Mesendoderm (in vitro differentiated cells): Measurements from ENCODE around the gene PPP2R3A. TPM values are rescaled to one million over a fixed set of nuclear protein-coding genes. Genes with fewer than 3 reads are reported as not detected.
A peak's percentile ranks its signal among the peaks of the same experiment; 100 is the strongest.

Experiments
- DNase-seq: peaks from one replicate; pipeline ENCODE4 v3.0.0; 2013
- H2AK5ac ChIP-seq: 2 replicates; pipeline ENCODE4 v1.6.1; 2013; ENCODE audit warnings: low read length, inconsistent platforms
- H2BK120ac ChIP-seq: 2 replicates; pipeline ENCODE4 v1.6.1; 2013; ENCODE audit warnings: low read depth, mild to moderate bottlenecking, low read length, moderate library complexity, mixed read lengths
- H2BK15ac ChIP-seq: replicated peaks from 2 replicates; pipeline ENCODE4 v1.6.1; 2013; ENCODE audit warnings: low read depth, mild to moderate bottlenecking, moderate library complexity
- H2BK5ac ChIP-seq: 2 replicates; pipeline ENCODE4 v1.6.1; 2013; ENCODE audit warnings: low read length, inconsistent platforms
- H3K18ac ChIP-seq: 2 replicates; pipeline ENCODE4 v1.6.1; 2013; ENCODE audit warnings: mild to moderate bottlenecking, low read length, mixed read lengths
- H3K23ac ChIP-seq: one replicate; pipeline ENCODE4 v1.6.1; 2013; ENCODE audit warnings: low read length
- H3K27ac ChIP-seq: 2 replicates; pipeline ENCODE4 v1.5.1; 2013; ENCODE audit warnings: low read depth, mild to moderate bottlenecking, inconsistent platforms, low read length, moderate library complexity
- H3K27me3 ChIP-seq: 2 replicates; pipeline ENCODE4 v1.6.1; 2013; ENCODE audit warnings: low read length, control low read depth, mild to moderate bottlenecking, inconsistent platforms; ENCODE audit not compliant: insufficient read depth, poor library complexity
- H3K36me3 ChIP-seq: 2 replicates; pipeline ENCODE4 v1.6.1; 2013; ENCODE audit warnings: low read length, inconsistent platforms; ENCODE audit not compliant: control insufficient read depth, insufficient read depth
- H3K4ac ChIP-seq: one replicate; pipeline ENCODE4 v1.6.1; 2013; ENCODE audit warnings: low read depth, mild to moderate bottlenecking, low read length, moderate library complexity
- H3K4me1 ChIP-seq: 2 replicates; pipeline ENCODE4 v1.6.1; 2013; ENCODE audit warnings: low read depth, low read length, inconsistent platforms; ENCODE audit not compliant: control insufficient read depth
- H3K4me2 ChIP-seq: 2 replicates; pipeline ENCODE4 v1.6.1; 2013; ENCODE audit warnings: low read length
- H3K4me3 ChIP-seq: 2 replicates; pipeline ENCODE4 v1.5.1; 2013; ENCODE audit warnings: mild to moderate bottlenecking, low read length
- H3K56ac ChIP-seq: one replicate; pipeline ENCODE4 v1.6.1; 2013; ENCODE audit warnings: low read length
- H3K79me1 ChIP-seq: 2 replicates; pipeline ENCODE4 v1.6.1; 2013; ENCODE audit warnings: low read length, inconsistent platforms
- H3K79me2 ChIP-seq: 2 replicates; pipeline ENCODE4 v1.6.1; 2013; ENCODE audit warnings: mild to moderate bottlenecking, low read length; ENCODE audit not compliant: control insufficient read depth, insufficient read depth
- H3K9ac ChIP-seq: 2 replicates; pipeline ENCODE4 v1.6.1; 2013; ENCODE audit warnings: low read length, inconsistent platforms
- H4K5ac ChIP-seq: one replicate; pipeline ENCODE4 v1.6.1; 2013; ENCODE audit warnings: low read length
- H4K8ac ChIP-seq: one replicate; pipeline ENCODE4 v1.6.1; 2013; ENCODE audit warnings: low read depth, mild to moderate bottlenecking, control low read depth, low read length, moderate library complexity
- WGBS: extraction: QIAGEN DNeasy Blood & Tissue Kit; methylation state at CpG from one replicate; pipeline ENCODE4 v1.1.7; 2013; ENCODE audit warnings: low lambda C conversion rate, missing lambda C conversion rate; ENCODE audit not compliant: insufficient coverage; ENCODE audit errors: extremely low coverage; 5-methylcytosine and 5-hydroxymethylcytosine counted together
- polyA plus RNA-seq, 2 experiments: library from polyadenylated mRNA; stranded (reverse); fragments of 200-250 nt; gene quantifications; one replicate each; pipeline ENCODE4 v1.2.3, GENCODE V29; 2013

The PPP2R3A gene, protein sequence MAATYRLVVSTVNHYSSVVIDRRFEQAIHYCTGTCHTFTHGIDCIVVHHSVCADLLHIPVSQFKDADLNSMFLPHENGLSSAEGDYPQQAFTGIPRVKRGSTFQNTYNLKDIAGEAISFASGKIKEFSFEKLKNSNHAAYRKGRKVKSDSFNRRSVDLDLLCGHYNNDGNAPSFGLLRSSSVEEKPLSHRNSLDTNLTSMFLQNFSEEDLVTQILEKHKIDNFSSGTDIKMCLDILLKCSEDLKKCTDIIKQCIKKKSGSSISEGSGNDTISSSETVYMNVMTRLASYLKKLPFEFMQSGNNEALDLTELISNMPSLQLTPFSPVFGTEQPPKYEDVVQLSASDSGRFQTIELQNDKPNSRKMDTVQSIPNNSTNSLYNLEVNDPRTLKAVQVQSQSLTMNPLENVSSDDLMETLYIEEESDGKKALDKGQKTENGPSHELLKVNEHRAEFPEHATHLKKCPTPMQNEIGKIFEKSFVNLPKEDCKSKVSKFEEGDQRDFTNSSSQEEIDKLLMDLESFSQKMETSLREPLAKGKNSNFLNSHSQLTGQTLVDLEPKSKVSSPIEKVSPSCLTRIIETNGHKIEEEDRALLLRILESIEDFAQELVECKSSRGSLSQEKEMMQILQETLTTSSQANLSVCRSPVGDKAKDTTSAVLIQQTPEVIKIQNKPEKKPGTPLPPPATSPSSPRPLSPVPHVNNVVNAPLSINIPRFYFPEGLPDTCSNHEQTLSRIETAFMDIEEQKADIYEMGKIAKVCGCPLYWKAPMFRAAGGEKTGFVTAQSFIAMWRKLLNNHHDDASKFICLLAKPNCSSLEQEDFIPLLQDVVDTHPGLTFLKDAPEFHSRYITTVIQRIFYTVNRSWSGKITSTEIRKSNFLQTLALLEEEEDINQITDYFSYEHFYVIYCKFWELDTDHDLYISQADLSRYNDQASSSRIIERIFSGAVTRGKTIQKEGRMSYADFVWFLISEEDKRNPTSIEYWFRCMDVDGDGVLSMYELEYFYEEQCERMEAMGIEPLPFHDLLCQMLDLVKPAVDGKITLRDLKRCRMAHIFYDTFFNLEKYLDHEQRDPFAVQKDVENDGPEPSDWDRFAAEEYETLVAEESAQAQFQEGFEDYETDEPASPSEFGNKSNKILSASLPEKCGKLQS (N-terminal part only)
- 6.2 TPM for polyA plus RNA-seq (2013, experiment 1 of 2)
- polyA plus RNA-seq (2013, experiment 2 of 2): 6.1 TPM

DNA sequence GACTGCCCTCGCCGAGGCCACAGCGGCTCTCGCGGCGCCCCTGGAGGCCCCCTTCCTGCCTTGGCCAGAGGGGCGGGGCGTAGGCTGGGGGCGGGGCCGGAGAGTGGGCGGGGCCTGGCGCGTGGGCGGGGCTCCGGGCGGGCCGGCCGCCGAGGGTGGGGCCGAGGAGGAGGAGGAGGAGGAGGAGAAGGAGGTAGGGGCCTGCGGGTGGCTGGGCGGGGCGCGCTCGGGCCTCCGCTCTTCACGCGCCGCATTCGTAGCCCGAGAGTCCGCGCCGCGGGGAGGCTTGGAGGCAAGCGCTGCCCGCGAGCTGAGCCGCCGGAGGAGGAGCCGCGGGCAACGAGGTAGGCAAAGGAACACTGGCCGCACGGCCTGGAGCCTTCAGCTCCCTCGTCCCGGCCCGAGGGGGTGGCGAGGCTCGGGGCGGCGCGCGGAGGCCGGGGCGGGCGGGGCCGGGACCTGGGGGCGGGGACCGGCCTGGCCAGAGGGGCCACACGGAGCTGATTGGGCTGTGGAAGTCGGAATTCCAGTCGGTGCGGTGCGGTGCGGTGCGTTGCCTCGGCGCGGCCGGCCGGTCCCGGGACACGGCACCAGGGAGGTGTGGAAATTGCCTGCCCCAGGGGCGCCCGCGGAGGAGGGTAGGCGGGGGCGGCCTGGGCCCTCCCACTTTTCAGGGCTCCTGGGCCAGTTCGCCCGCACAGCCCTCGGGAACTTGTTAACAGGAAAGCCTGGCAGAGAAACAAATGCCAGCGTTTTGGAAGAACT is at the start of gene PPP2R3A:
Gene PPP2R3A, plus strand, starts transcription at position 223 of the 765 bp plus-strand sequence. CDS start 35,771 bp downstream, outside the sequence.
- no peak within 1 kb of the TSS for H2BK120ac ChIP-seq
- no peak within 1 kb of the TSS for H2AK5ac ChIP-seq
- H3K79me2 ChIP-seq: no peaks in the 10 kb centered on the region
- H3K4ac ChIP-seq: no peak within 1 kb of the TSS
- DNase-seq: peak; percentile 95
- no peak within 1 kb of the TSS for H4K5ac ChIP-seq
- peak within 1 kb of the TSS; percentile 95 for H3K18ac ChIP-seq
- H4K8ac ChIP-seq: no peak within 1 kb of the TSS
- H3K4me2 ChIP-seq: peak within 1 kb of the TSS; percentile 20
- H3K4me3 ChIP-seq: peak within 1 kb of the TSS; percentile 78
- no peak within 1 kb of the TSS for H2BK15ac ChIP-seq
- no peaks in the 10 kb centered on the region for H3K27me3 ChIP-seq
- no peaks in the 10 kb centered on the region for H3K36me3 ChIP-seq
- H3K56ac ChIP-seq: peak within 1 kb of the TSS; percentile 81
- H3K9ac ChIP-seq: peak within 1 kb of the TSS; percentile 80
- no peak within 1 kb of the TSS for H2BK5ac ChIP-seq
- peak within 1 kb of the TSS; percentile 87 for H3K27ac ChIP-seq
- WGBS: no CpG with 5 or more reads among the region's 83 CpGs
- H3K23ac ChIP-seq: no peak within 1 kb of the TSS
- H3K79me1 ChIP-seq: peaks cover 5% of the 10 kb centered on the region
- peaks cover 5% of the 10 kb centered on the region for H3K4me1 ChIP-seq

DNA sequence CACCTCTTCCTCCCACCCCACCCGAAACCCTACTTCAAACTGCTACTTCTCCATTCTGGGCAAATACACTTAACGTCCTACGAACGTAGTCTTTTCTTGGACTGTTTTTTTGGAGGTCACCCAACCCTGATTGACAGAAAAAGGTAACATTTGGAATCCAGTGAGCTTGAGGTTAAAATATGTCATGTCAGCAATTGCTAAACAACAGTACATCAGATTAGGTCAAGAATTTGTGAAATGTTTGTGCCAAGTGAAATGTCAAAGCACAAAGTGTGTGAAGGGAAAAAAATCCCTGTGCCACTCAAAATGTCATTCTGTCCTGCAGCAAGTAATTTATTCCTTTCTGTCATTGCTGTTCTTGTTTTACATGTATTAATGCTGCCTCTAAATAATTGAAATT is 49.2 kb upstream of the PPP2R3A start:
- no peak overlapping the region for H2BK15ac ChIP-seq
- H3K4me3 ChIP-seq: no peak overlapping the region
- no peak overlapping the region for H2AK5ac ChIP-seq
- H3K56ac ChIP-seq: no peak overlapping the region
- no peak overlapping the region for H3K23ac ChIP-seq
- no peaks in the 10 kb centered on the region for H3K4me1 ChIP-seq
- no peak overlapping the region for H4K5ac ChIP-seq
- no peaks in the 10 kb centered on the region for H3K79me1 ChIP-seq
- H2BK120ac ChIP-seq: no peak overlapping the region
- H4K8ac ChIP-seq: no peak overlapping the region
- H3K18ac ChIP-seq: no peak overlapping the region
- H3K4ac ChIP-seq: no peak overlapping the region
- no peaks in the 10 kb centered on the region for H3K36me3 ChIP-seq
- DNase-seq: no peak
- no peak overlapping the region for H2BK5ac ChIP-seq
- H3K9ac ChIP-seq: no peak overlapping the region
- H3K27me3 ChIP-seq: no peaks in the 10 kb centered on the region
- no peak overlapping the region for H3K27ac ChIP-seq
- H3K4me2 ChIP-seq: no peak overlapping the region
- no CpG with 5 or more reads among the region's 4 CpGs for WGBS
- H3K79me2 ChIP-seq: no peaks in the 10 kb centered on the region

DNA sequence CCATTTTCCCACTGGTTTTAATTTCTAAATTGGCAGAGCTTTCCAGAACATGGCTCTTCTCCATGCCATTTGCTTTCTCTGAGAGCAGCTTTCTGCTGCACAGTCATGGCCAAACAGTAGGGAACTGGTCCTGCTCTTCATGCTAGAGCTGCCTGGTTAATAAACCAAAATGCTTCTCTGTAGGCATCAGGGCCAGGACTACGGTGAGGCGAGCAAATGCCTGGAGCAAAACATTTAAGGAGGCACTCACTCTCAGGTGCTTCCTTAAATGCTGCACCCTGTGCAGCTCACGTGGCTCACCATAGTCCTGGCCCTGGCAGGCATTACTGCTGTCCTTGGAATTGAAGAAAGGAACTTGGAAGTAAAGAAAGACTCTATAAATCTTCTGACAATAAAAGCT is 48.5 kb upstream of the PPP2R3A start:
- Histone ChIP-seq H3K9ac (no peak overlapping the region), H3K4me2 (no peak overlapping the region), H3K36me3 (no peaks in the 10 kb centered on the region), H3K18ac (no peak overlapping the region), H2BK15ac (no peak overlapping the region), H4K8ac (no peak overlapping the region), H2BK5ac (no peak overlapping the region), H3K79me2 (no peaks in the 10 kb centered on the region), H3K27ac (no peak overlapping the region), H2BK120ac (no peak overlapping the region), H3K4me3 (no peak overlapping the region), H3K4ac (no peak overlapping the region), H3K4me1 (no peaks in the 10 kb centered on the region), H3K56ac (no peak overlapping the region), H3K27me3 (no peaks in the 10 kb centered on the region), H2AK5ac (no peak overlapping the region), H3K79me1 (no peaks in the 10 kb centered on the region), H4K5ac (no peak overlapping the region), H3K23ac (no peak overlapping the region)
- WGBS: no CpG with 5 or more reads among the region's 3 CpGs
- no peak for DNase-seq

DNA sequence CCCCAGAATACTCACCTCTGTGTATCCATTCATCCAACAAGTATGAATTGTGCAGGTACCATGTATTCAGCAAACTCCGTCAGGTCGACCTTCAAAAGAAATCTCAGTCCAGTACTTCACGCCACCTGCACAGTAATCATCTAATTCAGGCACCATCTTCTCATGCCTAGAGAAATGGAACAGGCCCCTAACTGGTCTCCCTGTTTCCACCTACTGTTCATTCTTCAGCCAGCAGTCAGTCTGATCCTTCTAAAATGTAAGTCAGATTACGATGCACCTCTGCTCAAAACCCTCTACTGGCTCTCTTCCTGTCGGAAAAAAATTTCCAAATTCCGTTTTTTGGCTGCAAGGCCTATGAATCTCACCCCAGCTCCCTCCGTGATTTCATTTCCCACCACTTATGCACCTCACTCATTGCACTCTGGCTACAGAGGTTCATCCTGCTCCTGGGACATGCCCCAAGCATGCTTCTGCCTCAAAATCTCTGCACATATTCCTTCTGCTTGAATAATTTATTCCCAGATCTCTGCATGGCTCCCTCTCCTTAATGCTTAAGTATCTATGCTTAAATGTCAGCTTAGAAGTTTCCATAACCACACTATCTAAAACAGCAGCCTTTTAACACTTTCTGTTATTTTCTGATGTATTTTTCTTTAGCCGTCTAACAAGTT is 47.5 kb upstream of the PPP2R3A start:
- Histone ChIP-seq H3K4ac (no peak overlapping the region), H2AK5ac (no peak overlapping the region), H3K23ac (no peak overlapping the region), H2BK15ac (no peak overlapping the region), H3K56ac (no peak overlapping the region), H3K27ac (no peak overlapping the region), H3K36me3 (no peaks in the 10 kb centered on the region), H3K27me3 (no peaks in the 10 kb centered on the region), H3K4me3 (no peak overlapping the region), H3K9ac (no peak overlapping the region), H3K18ac (peak overlapping the region; percentile 90), H4K5ac (no peak overlapping the region), H2BK5ac (no peak overlapping the region), H2BK120ac (no peak overlapping the region), H3K4me2 (no peak overlapping the region), H4K8ac (no peak overlapping the region), H3K4me1 (peaks cover 3% of the 10 kb centered on the region), H3K79me1 (no peaks in the 10 kb centered on the region), H3K79me2 (no peaks in the 10 kb centered on the region)
- no peak for DNase-seq
- no CpG with 5 or more reads among the region's 8 CpGs for WGBS

DNA sequence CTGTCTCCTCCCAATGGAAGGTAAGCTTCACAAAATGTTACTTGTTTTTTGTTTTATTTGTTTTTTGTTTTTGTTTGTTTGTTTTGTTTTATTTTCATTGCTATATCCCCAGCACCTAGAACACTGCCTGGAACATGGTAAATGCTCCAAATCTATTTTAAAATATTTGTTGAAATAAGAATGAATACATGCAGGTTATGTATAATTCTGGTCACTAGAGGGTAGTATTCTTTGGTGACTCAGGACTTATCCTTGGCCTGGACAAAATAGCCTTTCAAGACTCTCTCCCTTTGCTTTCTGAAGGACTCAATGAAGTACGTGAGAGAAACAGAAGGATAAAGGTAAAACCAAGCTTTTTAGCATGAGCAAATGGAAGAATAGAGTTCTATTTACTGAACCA is 46.9 kb upstream of the PPP2R3A start:
- Histone ChIP-seq H3K36me3 (no peaks in the 10 kb centered on the region), H2BK120ac (no peak overlapping the region), H3K18ac (no peak overlapping the region), H2BK15ac (peak overlapping the region; percentile 39), H3K79me1 (no peaks in the 10 kb centered on the region), H3K27me3 (no peaks in the 10 kb centered on the region), H2AK5ac (no peak overlapping the region), H3K27ac (no peak overlapping the region), H3K56ac (no peak overlapping the region), H3K23ac (no peak overlapping the region), H3K79me2 (no peaks in the 10 kb centered on the region), H2BK5ac (no peak overlapping the region), H3K4me3 (no peak overlapping the region), H4K8ac (no peak overlapping the region), H4K5ac (no peak overlapping the region), H3K4ac (no peak overlapping the region), H3K9ac (no peak overlapping the region), H3K4me1 (peaks cover 3% of the 10 kb centered on the region), H3K4me2 (no peak overlapping the region)
- no CpG with 5 or more reads among the region's 1 CpG for WGBS
- DNase-seq: peak; percentile 48
